Liver (tissue), 3 donors: ENCODE measurements around the gene TTC28.

ENCODE experiments used
- CTCF ChIP-seq: fragments of 150-350 bp; IDR thresholded peaks from 2 replicates; pipeline ENCODE4 v1.5.1; 2017; ENCODE audit warnings: improper control_type of control experiment, low read depth, low read length; ENCODE audit not compliant: missing input control
- EGR1 ChIP-seq, 2 donors: IDR thresholded peaks; 2 replicates each; pipeline ENCODE4 v1.6.1; 2016 to 2018; ENCODE audit warnings: antibody characterized with exemption in 2 of 2, low read depth in 2 of 2
- FOXA1 ChIP-seq: IDR thresholded peaks from 2 replicates; pipeline ENCODE4 v1.6.1; 2016; ENCODE audit warnings: antibody characterized with exemption
- GABPA ChIP-seq, 2 donors: IDR thresholded peaks in 1 of 2; conservative IDR thresholded peaks in 1 of 2; 2 replicates each; pipeline ENCODE4 v1.6.1; 2016; ENCODE audit warnings: antibody characterized with exemption in 2 of 2, mild to moderate bottlenecking in 1 of 2, moderate library complexity in 1 of 2
- JUND ChIP-seq, 2 donors: IDR thresholded peaks; 2 replicates each; pipeline ENCODE4 v1.6.1; 2016; ENCODE audit warnings: antibody characterized with exemption in 2 of 2
- NR2F2 ChIP-seq: IDR thresholded peaks from 2 replicates; pipeline ENCODE4 v1.6.1; 2016; ENCODE audit warnings: antibody characterized with exemption
- RAD21 ChIP-seq, 2 donors: IDR thresholded peaks; 2 replicates each; pipeline ENCODE4 v1.6.1; 2016; ENCODE audit warnings: antibody characterized with exemption in 2 of 2, mild to moderate bottlenecking in 2 of 2
- REST ChIP-seq: IDR thresholded peaks from 2 replicates; pipeline ENCODE4 v1.6.1; 2016; ENCODE audit warnings: antibody characterized with exemption, mild to moderate bottlenecking
- RXRA ChIP-seq, 2 donors: IDR thresholded peaks; 2 replicates each; pipeline ENCODE4 v1.6.1; 2017 to 2018; ENCODE audit warnings: antibody characterized with exemption in 2 of 2, mild to moderate bottlenecking in 1 of 2
- SP1 ChIP-seq: IDR thresholded peaks from 2 replicates; pipeline ENCODE4 v1.6.1; 2018; ENCODE audit warnings: antibody characterized with exemption, mild to moderate bottlenecking
- TAF1 ChIP-seq: conservative IDR thresholded peaks from 2 replicates; pipeline ENCODE4 v1.6.1; 2016; ENCODE audit warnings: antibody characterized with exemption, mild to moderate bottlenecking
- YY1 ChIP-seq: IDR thresholded peaks from 2 replicates; pipeline ENCODE4 v1.6.1; 2016; ENCODE audit warnings: antibody characterized with exemption, mild to moderate bottlenecking
- TF ChIP-seq, protein P1 (sequence below): IDR thresholded peaks from 2 replicates; pipeline ENCODE4 v1.6.1; 2016; ENCODE audit warnings: antibody characterized with exemption
- TF ChIP-seq, protein P2 (sequence below): IDR thresholded peaks from 2 replicates; pipeline ENCODE4 v1.6.1; 2016; ENCODE audit warnings: antibody characterized with exemption
- donor health status: healthy.
- donor health status: healthy.

DNA sequence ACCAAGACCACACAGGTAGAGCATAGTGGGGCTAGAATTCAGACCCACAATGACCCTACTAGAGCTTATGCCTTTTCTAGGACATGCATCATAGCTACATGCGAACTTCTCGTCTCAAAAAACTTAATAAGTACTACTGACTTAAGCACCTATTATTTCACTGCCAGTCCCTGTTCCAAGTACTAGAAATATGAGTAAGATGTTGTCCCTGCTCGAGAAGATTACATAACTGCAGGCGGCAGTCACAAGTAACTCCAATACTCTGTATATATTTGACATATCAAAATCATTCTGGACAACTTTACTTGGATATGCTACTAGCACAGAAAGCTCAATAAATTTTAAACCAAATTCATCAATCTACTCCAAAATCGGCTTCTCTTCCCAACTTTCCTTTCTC, 235.0 kb downstream of the TTC28 start:
- TF ChIP-seq CTCF (no peak), RAD21 (IDR thresholded peaks at IDR 0.05) (no peak), GABPA (IDR thresholded peaks at IDR 0.05 in 1 of 2, conservative IDR thresholded peaks at IDR 0.05 in 1 of 2) (no peak), REST (no peak), JUND (IDR thresholded peaks at IDR 0.05) (no peak), YY1 (no peak), TAF1 (no peak), NR2F2 (no peak), SP1 (no peak), FOXA1 (no peak), RXRA (IDR thresholded peaks at IDR 0.05) (no peak), EGR1 (IDR thresholded peaks at IDR 0.05; ENCODE audit: low read depth in 2 of 2) (no peak)
- TF ChIP-seq, protein P1, sequence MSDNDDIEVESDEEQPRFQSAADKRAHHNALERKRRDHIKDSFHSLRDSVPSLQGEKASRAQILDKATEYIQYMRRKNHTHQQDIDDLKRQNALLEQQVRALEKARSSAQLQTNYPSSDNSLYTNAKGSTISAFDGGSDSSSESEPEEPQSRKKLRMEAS = no peak
- TF ChIP-seq, protein P2, sequence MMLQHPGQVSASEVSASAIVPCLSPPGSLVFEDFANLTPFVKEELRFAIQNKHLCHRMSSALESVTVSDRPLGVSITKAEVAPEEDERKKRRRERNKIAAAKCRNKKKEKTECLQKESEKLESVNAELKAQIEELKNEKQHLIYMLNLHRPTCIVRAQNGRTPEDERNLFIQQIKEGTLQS = no peak
